ENCODE data around the gene TENT4A. TPM values are rescaled to one million over a fixed set of nuclear protein-coding genes. Genes with fewer than 3 reads are reported as not detected.

Gene TENT4A
- total RNA-seq, 3 donors from 2014 or later = 16.0 to 26.2 (median 16.3) TPM

DNA sequence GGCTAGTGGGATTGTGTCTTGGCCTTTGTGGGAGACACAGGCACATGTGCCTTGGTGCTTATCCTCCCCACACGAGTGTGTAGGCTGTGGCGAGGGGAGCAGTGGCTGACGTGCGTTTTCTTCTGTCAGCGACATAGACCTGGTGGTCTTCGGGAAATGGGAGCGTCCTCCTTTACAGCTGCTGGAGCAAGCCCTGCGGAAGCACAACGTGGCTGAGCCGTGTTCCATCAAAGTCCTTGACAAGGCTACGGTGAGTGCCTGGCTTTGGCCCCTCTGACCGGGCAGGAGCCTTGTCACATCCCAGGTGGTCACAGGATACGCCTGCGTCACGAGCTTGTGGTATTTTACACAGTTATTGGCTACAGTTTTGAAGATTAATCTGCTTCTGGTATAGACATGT lies 26.4 kb downstream of the TENT4A start:
- ATAC-seq = no peak

GRCh38 chr5:6740586-6741150 lies 27.4 kb downstream of the TENT4A start:
- TF ChIP-seq CTCF (IDR thresholded peaks at IDR 0.05) = no peak
- ATAC-seq = no peak
- no peaks in the 10 kb centered on the region for H3K36me3 ChIP-seq (ENCODE audit: low read depth)
- H3K9me3 ChIP-seq = no peaks in the 10 kb centered on the region
- H3K4me3 ChIP-seq = no peak overlapping the region
- H3K4me1 ChIP-seq (ENCODE audit: low read depth) = no peaks in the 10 kb centered on the region
- intact Hi-C loops (cut with DNase I, micrococcal nuclease) = loop anchor here (10.0 kb wide), 2 partner anchors 106 to 1246 kb away; partner anchors contain the start of genes NSUN2 (in 1 of the 2) and SRD5A1 (in 1 of the 2)
- no peak for DNase-seq

More for the DNA sequence above, 26.4 kb downstream of the TENT4A start:
- no peak for TF ChIP-seq CTCF (IDR thresholded peaks at IDR 0.05)
- no peaks in the 10 kb centered on the region for H3K9me3 ChIP-seq
- no peaks in the 10 kb centered on the region for H3K36me3 ChIP-seq (ENCODE audit: low read depth)
- intact Hi-C loops (cut with DNase I, micrococcal nuclease) = loop anchor here (10.0 kb wide), 2 partner anchors 105 to 1245 kb away; partner anchors contain the start of genes NSUN2 (in 1 of the 2) and SRD5A1 (in 1 of the 2)
- H3K4me3 ChIP-seq = no peak overlapping the region
- H3K4me1 ChIP-seq (ENCODE audit: low read depth) = no peaks in the 10 kb centered on the region
- DNase-seq = no peak

DNA sequence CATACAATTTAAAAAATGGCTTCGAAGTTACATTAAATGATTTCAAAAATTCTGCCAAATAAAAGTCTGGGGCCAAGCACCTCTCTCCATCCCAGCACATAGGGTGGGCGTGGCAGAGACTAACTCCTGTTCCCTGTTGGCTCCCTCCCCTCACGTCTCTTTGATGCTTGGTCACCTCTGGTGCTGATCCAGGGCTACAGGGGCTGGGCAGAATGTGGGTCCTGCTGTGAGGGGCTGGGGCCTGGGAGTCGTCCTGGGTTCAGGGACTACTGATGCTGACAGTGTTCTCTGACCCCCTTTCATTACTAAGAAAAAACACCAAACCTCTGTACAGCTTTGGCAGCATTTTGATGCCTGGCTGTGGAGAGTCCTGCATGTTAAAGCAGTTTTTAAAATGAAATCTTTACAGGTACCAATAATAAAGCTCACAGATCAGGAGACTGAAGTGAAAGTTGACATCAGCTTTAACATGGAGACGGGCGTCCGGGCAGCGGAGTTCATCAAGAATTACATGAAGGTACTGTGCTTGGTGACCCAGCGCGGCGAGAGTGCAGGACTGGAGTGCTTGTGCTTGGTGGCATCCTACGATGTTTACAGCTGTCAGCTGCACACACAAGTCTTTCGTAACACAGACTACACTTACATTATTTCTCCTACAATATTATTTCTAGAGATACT lies 29.0 kb downstream of the TENT4A start:
- ATAC-seq (no peak), DNase-seq (no peak)
- no peak overlapping the region for H3K4me3 ChIP-seq
- H3K9me3 ChIP-seq = no peaks in the 10 kb centered on the region
- no peaks in the 10 kb centered on the region for H3K36me3 ChIP-seq (ENCODE audit: low read depth)
- no peak for TF ChIP-seq CTCF (IDR thresholded peaks at IDR 0.05)
- no peaks in the 10 kb centered on the region for H3K4me1 ChIP-seq (ENCODE audit: low read depth)
- intact Hi-C loops (cut with DNase I, micrococcal nuclease) = loop anchor here (10.0 kb wide), 2 partner anchors 107 to 1247 kb away; partner anchors contain the start of genes NSUN2 (in 1 of the 2) and SRD5A1 (in 1 of the 2)

GRCh38 chr5:6743161-6743560 lies 29.9 kb downstream of the TENT4A start:
- intact Hi-C loops (cut with DNase I, micrococcal nuclease) = loop anchor here (10.0 kb wide), 2 partner anchors 108 to 1248 kb away; partner anchors contain the start of genes NSUN2 (in 1 of the 2) and SRD5A1 (in 1 of the 2)
- H3K9me3 ChIP-seq = no peaks in the 10 kb centered on the region
- H3K4me1 ChIP-seq (ENCODE audit: low read depth) = no peaks in the 10 kb centered on the region
- TF ChIP-seq CTCF (IDR thresholded peaks at IDR 0.05) = no peak
- no peak for ATAC-seq
- no peaks in the 10 kb centered on the region for H3K36me3 ChIP-seq (ENCODE audit: low read depth)
- H3K4me3 ChIP-seq = no peak overlapping the region
- no peak for DNase-seq

GRCh38 chr5:6744841-6745705 lies 31.8 kb downstream of the TENT4A start:
- intact Hi-C loops (cut with DNase I, micrococcal nuclease) = loop anchor here (10.0 kb wide), 2 partner anchors 110 to 1250 kb away; partner anchors contain the start of genes NSUN2 (in 1 of the 2) and SRD5A1 (in 1 of the 2)
- Histone ChIP-seq H3K4me1 (ENCODE audit: low read depth) (no peaks in the 10 kb centered on the region), H3K9me3 (no peaks in the 10 kb centered on the region), H3K4me3 (no peak overlapping the region), H3K36me3 (ENCODE audit: low read depth) (no peaks in the 10 kb centered on the region)
- DNase-seq (no peak), ATAC-seq (no peak)
- no peak for TF ChIP-seq CTCF (IDR thresholded peaks at IDR 0.05)

All from mucosa of descending colon (tissue), 3 donors.